HEK293T (cell line): ENCODE data around the gene FOCAD.

Experiments
- BHLHE40 ChIP-seq: fragments of 450-650 bp; IDR thresholded peaks from 2 replicates; pipeline ENCODE4 v1.6.1; 2016; ENCODE audit warnings: mild to moderate bottlenecking, moderate library complexity, borderline replicate concordance
- FOXA1 ChIP-seq: fragments of 450-650 bp; IDR thresholded peaks from 2 replicates; pipeline ENCODE4 v1.6.1; 2016; ENCODE audit warnings: mild to moderate bottlenecking
- FOXK2 ChIP-seq: fragments of 450-650 bp; IDR thresholded peaks from 2 replicates; pipeline ENCODE4 v1.6.1; 2016; ENCODE audit warnings: mild to moderate bottlenecking
- FOXM1 ChIP-seq: fragments of 450-650 bp; IDR thresholded peaks from 2 replicates; pipeline ENCODE4 v1.6.1; 2017; ENCODE audit warnings: mild to moderate bottlenecking, borderline replicate concordance
- L3MBTL2 ChIP-seq: fragments of 450-650 bp; conservative IDR thresholded peaks from 2 replicates; pipeline ENCODE4 v1.6.1; 2016; ENCODE audit warnings: mild to moderate bottlenecking
- SP1 ChIP-seq: fragments of 450-650 bp; IDR thresholded peaks from 2 replicates; pipeline ENCODE4 v1.6.1; 2017
- TARDBP ChIP-seq: fragments of 450-650 bp; IDR thresholded peaks from 2 replicates; pipeline ENCODE4 v1.6.1; 2016
- ZNF384 ChIP-seq: fragments of 450-650 bp; IDR thresholded peaks from 2 replicates; pipeline ENCODE4 v1.6.1; 2016

- TF ChIP-seq FOXK2, result no peak
- TF ChIP-seq BHLHE40, result no peak
- no peak for TF ChIP-seq FOXM1
- no peak for TF ChIP-seq SP1
- no peak for TF ChIP-seq TARDBP
- TF ChIP-seq FOXA1, result no peak
- TF ChIP-seq L3MBTL2, result no peak
- TF ChIP-seq ZNF384, result no peak
Measured at GRCh38 chr9:20734275-20734674, 50.2 kb downstream of the FOCAD start.
